Epithelial cell of esophagus (primary cell): ENCODE measurements around the gene CLEC10A.

Source experiments
- DNase-seq: peaks from one replicate; pipeline ENCODE4 v3.0.0; 2010; ENCODE audit warnings: low read depth
- H3K4me3 ChIP-seq: 2 replicates; pipeline ENCODE4 v1.5.1; 2011; ENCODE audit warnings: mild to moderate bottlenecking, low read length, control low read depth
- TF ChIP-seq, protein P1 (sequence below): IDR thresholded peaks from 2 replicates; pipeline ENCODE4 v1.5.1; 2011; ENCODE audit warnings: low read depth, mild to moderate bottlenecking, low read length, control low read depth, inconsistent platforms; ENCODE audit not compliant: insufficient read depth; ENCODE audit errors: missing control alignments

The CLEC10A gene

DNA sequence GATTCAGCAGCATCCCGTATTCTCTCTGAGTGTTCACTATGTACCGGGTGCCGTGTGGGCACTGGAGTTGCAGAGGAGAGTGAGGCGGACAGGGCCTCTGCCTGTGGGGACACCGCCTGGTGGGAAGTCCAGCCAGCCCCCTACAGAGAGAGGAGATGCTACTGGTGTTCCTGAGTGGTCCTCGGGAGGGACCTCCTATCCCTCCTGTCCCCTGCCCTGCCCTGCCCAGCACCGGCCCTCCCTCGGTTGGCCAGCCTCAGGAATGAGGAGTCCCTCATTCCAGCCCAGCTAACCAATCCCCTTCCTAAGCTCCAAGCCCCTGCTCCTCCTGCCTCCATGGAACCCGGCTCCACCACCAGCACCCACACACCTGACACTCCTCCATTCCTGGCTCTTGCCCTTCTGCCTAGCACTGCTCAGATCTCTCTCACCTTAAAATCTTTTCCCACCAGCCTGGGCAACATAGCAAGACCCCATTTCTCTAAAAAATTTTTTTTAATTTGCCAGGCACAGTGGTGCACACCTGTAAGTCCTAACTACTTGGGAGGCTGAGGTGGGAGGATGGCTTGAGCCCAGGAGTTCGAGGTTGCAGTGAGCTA lies 32.6 kb upstream of the CLEC10A start:
- DNase-seq = no peak
- TF ChIP-seq, protein P1, sequence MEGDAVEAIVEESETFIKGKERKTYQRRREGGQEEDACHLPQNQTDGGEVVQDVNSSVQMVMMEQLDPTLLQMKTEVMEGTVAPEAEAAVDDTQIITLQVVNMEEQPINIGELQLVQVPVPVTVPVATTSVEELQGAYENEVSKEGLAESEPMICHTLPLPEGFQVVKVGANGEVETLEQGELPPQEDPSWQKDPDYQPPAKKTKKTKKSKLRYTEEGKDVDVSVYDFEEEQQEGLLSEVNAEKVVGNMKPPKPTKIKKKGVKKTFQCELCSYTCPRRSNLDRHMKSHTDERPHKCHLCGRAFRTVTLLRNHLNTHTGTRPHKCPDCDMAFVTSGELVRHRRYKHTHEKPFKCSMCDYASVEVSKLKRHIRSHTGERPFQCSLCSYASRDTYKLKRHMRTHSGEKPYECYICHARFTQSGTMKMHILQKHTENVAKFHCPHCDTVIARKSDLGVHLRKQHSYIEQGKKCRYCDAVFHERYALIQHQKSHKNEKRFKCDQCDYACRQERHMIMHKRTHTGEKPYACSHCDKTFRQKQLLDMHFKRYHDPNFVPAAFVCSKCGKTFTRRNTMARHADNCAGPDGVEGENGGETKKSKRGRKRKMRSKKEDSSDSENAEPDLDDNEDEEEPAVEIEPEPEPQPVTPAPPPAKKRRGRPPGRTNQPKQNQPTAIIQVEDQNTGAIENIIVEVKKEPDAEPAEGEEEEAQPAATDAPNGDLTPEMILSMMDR = no peak
- no peak overlapping the region for H3K4me3 ChIP-seq

DNA sequence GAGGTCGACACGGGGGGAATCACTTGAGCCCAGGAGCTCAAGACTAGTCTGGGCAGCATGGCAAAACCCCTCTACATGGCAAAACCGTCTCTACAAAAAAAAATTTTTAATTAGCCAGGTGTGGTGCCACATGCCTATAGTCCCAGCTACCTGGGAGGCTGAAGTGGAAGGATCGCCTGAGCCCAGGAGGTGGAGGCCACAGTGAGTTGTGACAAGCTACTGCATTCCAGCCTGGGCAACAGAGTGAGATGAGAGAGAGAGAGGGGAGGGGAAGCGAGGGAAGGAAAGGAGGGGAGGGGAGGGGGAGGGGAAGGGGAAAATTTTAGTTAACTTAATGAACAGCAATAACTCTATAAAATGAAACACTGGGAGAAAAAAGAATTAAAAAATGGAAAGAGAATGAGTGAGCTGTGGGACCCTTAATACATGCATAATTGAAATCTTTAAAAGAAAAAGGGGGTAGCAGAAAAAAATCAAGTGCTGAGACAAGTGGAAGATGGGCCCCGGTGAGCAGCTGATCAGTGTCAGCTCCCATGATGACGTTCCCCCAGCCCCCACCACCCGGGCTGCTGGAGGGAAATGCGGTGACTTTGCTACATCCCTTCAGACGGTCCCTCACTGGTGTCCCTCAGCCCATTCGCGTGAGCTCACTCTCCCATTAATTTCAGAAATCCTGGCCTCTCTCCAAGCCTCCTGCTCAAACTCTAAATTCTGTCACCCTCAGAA lies 31.9 kb upstream of the CLEC10A start:
- TF ChIP-seq, protein P1 = no peak
- no peak overlapping the region for H3K4me3 ChIP-seq
- no peak for DNase-seq

DNA sequence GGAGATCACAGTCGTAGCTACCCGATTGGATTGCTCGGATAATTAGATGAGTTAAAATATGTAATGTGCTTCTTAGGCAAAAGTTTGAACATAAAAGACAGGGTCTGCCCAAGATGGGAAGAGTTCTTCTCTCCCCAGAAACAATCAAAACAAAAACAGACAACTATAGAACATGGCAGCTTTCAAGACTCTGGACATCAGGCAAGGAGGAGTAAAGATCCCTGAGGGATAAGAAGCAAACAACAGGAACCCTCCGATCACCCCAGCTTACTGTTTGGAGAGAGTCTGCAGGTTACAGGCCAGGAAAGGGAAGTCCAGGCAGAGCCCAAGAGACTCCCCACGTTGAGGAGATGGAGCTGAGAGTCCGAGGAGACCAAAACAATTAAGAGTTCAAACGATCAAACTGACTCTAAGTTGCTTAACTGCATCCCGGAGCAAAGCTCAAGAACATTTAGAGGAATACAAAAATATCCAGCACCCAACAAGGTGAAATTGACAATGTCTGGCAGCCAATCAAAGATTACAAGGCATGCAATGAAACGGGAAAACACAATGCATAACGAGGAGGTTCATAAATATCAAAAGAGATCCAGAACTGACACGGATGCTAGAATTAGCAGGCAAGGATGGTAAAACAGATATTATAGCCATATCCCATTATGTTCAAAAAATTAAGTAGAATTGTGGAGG lies 30.7 kb upstream of the CLEC10A start:
- TF ChIP-seq, protein P1 = no peak
- DNase-seq = no peak

DNA sequence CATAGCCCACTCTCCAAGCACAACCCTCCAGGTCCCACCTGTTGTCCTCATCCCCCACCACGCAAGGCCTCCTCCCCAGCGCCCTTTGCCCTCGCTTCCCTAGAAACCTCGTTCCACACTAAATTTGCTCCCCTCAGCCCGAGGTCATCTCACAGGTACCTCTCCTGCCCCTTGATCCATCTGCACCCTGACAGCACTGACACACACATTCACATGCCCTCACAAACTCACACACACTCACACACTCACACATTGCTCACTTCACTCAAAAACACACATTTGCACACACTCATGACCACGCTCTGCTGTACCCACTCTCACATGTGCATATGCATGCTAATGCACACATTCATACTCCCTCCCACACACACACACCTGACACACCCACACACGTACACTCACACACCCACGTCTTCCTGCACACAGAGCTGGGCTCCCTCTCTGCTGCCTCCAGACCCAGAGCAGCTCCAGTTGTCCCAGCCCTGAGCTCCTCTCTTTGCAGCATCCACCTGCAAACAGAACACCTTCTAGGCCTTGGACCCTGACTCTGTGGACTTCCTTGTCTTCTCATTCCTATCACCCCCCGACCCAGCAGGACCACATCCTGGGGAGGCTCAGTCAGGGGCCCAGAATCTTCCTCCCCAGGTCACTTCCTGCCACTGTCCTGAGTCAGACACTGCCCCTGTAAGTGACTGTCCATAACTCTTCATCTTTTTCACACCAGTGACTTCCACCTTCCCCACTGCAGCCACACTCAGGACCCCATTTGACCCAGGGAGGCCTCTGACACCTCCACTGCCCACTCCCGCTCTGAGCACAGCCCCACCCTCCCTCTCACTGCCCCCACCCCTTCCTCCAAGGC lies 29.6 kb upstream of the CLEC10A start:
- DNase-seq = no peak
- no peak overlapping the region for H3K4me3 ChIP-seq
- TF ChIP-seq, protein P1 = no peak

More for the DNA sequence above, 30.7 kb upstream of the CLEC10A start:
- H3K4me3 ChIP-seq = no peak overlapping the region

DNA sequence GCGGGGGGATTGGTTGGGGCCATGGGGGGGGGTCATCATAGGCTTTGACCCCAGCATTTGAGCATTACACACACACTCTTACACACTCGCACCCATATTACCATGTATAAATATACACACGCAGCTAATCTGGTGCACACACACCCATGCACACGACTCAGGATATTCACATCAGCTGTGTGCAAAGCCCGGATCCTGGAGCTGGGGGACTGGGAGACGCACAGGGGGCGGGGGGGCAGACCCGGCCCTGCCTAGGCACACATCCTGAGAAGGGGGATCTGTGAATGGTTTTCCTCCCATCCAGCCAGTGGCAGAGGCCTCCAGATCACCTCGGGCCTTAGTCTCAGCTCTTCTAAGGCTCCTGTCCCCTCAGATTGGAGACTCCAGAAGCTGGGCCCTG lies 28.9 kb upstream of the CLEC10A start:
- DNase-seq = no peak
- TF ChIP-seq, protein P1 = no peak
- no peak overlapping the region for H3K4me3 ChIP-seq

DNA sequence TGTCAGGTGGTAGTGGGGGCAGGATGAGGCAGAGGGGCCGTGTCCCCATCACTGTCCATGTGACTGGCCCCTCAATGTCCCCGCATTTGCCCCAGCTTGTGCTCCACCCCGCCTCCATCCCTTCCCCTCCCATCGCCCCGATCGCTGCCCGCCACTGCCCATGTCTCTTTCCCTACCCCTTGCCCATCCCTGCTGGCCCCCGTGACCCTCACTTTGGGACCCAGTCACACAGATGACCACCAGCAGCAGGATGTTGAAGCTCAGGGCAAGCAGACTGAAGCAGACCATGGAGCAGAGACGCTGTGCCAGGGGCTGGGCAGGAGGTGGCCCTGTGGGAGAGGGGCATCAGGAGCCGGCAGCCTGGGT lies 28.5 kb upstream of the CLEC10A start:
- DNase-seq = no peak
- TF ChIP-seq, protein P1 = no peak
- H3K4me3 ChIP-seq = no peak overlapping the region
